ENCODE measurements around the gene VAV3. TPM values are rescaled to one million over a fixed set of nuclear protein-coding genes. Genes with fewer than 3 reads are reported as not detected.

Gene VAV3
- total RNA-seq, 1 experiment from 2014 or later = 0.57 TPM

DNA sequence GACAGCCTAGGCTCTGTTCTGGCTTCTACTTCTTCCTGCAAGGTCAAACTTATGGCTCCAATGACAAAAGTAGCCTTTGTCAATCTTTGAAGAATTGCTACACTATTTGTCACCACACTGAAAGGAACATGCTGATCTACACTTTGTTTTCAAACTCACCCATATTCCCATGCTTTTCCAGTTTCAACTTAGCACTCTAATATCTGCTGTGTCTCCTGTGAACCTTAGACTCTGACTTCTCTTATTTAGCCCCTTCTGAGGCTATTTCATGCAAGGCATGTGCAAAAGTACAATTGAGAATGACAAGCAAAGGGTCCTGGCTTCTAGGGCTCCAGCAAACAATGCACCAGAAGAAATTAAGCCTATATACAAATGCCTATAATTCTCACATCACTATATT is 374.9 kb downstream of the VAV3 start:
- H3K4me1 ChIP-seq = no peaks in the 10 kb centered on the region
- Mint-ChIP-seq H3K27me3 (ENCODE audit: insufficient read depth, unreplicated experiment) (no peaks in the 10 kb centered on the region), H3K9me3 (ENCODE audit: unreplicated experiment) (no peaks in the 10 kb centered on the region), H3K4me1 (ENCODE audit: low read depth, unreplicated experiment) (no peaks in the 10 kb centered on the region), H3K36me3 (ENCODE audit: insufficient read depth, unreplicated experiment) (no peaks in the 10 kb centered on the region), H3K27ac (ENCODE audit: unreplicated experiment) (no peak overlapping the region), H3K4me3 (ENCODE audit: unreplicated experiment) (no peak overlapping the region)
- intact Hi-C loops (cut with micrococcal nuclease; ENCODE audit: unreplicated experiment) = no loop called here
- no peak overlapping the region for H3K4me3 ChIP-seq (ENCODE audit: low read depth, low read length)
- CTCF ChIA-PET = no interaction called here
- H3K27me3 ChIP-seq (replicated peaks; ENCODE audit: control insufficient read depth, insufficient read depth, low read length) = no peaks in the 10 kb centered on the region
- DNase-seq = no peak
- no peaks in the 10 kb centered on the region for H3K9me3 ChIP-seq
- no TSS peak for BruUV-seq (replicated peaks)
- H3K36me3 ChIP-seq (ENCODE audit: control insufficient read depth, insufficient read depth, low read length) = no peaks in the 10 kb centered on the region
- POLR2A ChIA-PET = no interaction called here
- TF ChIP-seq, protein P1, sequence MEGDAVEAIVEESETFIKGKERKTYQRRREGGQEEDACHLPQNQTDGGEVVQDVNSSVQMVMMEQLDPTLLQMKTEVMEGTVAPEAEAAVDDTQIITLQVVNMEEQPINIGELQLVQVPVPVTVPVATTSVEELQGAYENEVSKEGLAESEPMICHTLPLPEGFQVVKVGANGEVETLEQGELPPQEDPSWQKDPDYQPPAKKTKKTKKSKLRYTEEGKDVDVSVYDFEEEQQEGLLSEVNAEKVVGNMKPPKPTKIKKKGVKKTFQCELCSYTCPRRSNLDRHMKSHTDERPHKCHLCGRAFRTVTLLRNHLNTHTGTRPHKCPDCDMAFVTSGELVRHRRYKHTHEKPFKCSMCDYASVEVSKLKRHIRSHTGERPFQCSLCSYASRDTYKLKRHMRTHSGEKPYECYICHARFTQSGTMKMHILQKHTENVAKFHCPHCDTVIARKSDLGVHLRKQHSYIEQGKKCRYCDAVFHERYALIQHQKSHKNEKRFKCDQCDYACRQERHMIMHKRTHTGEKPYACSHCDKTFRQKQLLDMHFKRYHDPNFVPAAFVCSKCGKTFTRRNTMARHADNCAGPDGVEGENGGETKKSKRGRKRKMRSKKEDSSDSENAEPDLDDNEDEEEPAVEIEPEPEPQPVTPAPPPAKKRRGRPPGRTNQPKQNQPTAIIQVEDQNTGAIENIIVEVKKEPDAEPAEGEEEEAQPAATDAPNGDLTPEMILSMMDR (IDR thresholded peaks at IDR 0.05; ENCODE audit: insufficient read depth in 1 of 2, low read depth in 1 of 2, low read length in 1 of 2, severe bottlenecking in 1 of 2, unreplicated experiment in 1 of 2) = no peak

DNA sequence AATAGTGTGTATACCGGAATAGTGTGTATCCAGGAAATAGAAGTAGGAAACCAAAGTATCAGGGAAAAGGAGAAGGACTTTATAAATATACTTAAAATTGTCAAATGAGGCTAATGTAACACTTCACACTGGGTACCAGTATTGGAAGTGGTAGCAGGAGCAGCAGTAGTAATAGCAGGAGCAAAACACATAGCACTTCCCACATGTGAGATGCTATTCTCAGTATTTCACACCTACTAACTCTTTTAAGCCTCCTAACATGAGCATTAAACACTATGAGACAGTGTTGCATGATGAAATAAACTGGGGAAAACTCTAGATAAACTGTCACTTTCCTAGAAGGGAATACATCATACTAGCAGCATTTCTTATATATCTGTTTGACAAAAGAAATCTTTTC is 376.7 kb downstream of the VAV3 start:
- Mint-ChIP-seq H3K9me3 (ENCODE audit: unreplicated experiment) (no peaks in the 10 kb centered on the region), H3K4me1 (ENCODE audit: low read depth, unreplicated experiment) (no peaks in the 10 kb centered on the region)

DNA sequence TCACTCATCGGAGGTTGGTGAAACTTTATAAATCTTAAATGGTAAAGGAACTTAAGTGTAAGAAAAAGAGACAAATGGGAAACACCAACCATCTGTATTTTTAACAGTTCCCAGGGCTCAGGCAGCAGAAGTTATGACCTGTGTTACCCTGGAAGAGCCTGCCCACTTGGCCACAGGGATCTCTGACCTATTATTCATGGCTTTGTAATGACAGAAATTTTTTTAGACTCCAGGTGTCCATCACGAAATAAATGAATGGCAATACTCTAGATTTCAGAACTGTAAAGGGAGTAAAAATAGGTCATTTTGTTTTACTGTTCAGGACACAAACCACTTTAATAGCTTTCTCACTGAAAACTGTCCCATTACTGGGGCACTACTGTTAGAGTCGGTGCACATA is 389.8 kb downstream of the VAV3 start:
- no peaks in the 10 kb centered on the region for H3K9me3 Mint-ChIP-seq (ENCODE audit: unreplicated experiment)
- ChIA-PET CTCF (no interaction called here), POLR2A (no interaction called here)
- BruUV-seq (replicated peaks) = no TSS peak
- H3K27ac Mint-ChIP-seq (ENCODE audit: unreplicated experiment) = no peak overlapping the region
- no peaks in the 10 kb centered on the region for H3K27me3 Mint-ChIP-seq (ENCODE audit: insufficient read depth, unreplicated experiment)
- intact Hi-C loops (cut with micrococcal nuclease; ENCODE audit: unreplicated experiment) = no loop called here
- peaks cover 10% of the 10 kb centered on the region for H3K4me1 Mint-ChIP-seq (ENCODE audit: low read depth, unreplicated experiment)
- H3K4me1 ChIP-seq = no peaks in the 10 kb centered on the region
- H3K36me3 Mint-ChIP-seq (ENCODE audit: insufficient read depth, unreplicated experiment) = no peaks in the 10 kb centered on the region
- no peak overlapping the region for H3K4me3 ChIP-seq (ENCODE audit: low read depth, low read length)
- no peaks in the 10 kb centered on the region for H3K27me3 ChIP-seq (replicated peaks; ENCODE audit: control insufficient read depth, insufficient read depth, low read length)
- no peaks in the 10 kb centered on the region for H3K9me3 ChIP-seq
- no peaks in the 10 kb centered on the region for H3K36me3 ChIP-seq (ENCODE audit: control insufficient read depth, insufficient read depth, low read length)
- DNase-seq = no peak
- no peak overlapping the region for H3K4me3 Mint-ChIP-seq (ENCODE audit: unreplicated experiment)
- TF ChIP-seq, protein P1 (IDR thresholded peaks at IDR 0.05; ENCODE audit: insufficient read depth in 1 of 2, low read depth in 1 of 2, low read length in 1 of 2, severe bottlenecking in 1 of 2, unreplicated experiment in 1 of 2) = no peak

More for the DNA sequence above, 376.7 kb downstream of the VAV3 start:
- Mint-ChIP-seq H3K27me3 (ENCODE audit: insufficient read depth, unreplicated experiment) (no peaks in the 10 kb centered on the region), H3K27ac (ENCODE audit: unreplicated experiment) (no peak overlapping the region), H3K4me3 (ENCODE audit: unreplicated experiment) (no peak overlapping the region), H3K36me3 (ENCODE audit: insufficient read depth, unreplicated experiment) (no peaks in the 10 kb centered on the region)
- Histone ChIP-seq H3K4me1 (no peaks in the 10 kb centered on the region), H3K4me3 (ENCODE audit: low read depth, low read length) (no peak overlapping the region), H3K27me3 (replicated peaks; ENCODE audit: control insufficient read depth, insufficient read depth, low read length) (no peaks in the 10 kb centered on the region), H3K9me3 (no peaks in the 10 kb centered on the region), H3K36me3 (ENCODE audit: control insufficient read depth, insufficient read depth, low read length) (no peaks in the 10 kb centered on the region)
- no TSS peak for BruUV-seq (replicated peaks)
- TF ChIP-seq, protein P1 (IDR thresholded peaks at IDR 0.05; ENCODE audit: insufficient read depth in 1 of 2, low read depth in 1 of 2, low read length in 1 of 2, severe bottlenecking in 1 of 2, unreplicated experiment in 1 of 2) = no peak
- intact Hi-C loops (cut with micrococcal nuclease; ENCODE audit: unreplicated experiment) = no loop called here
- ChIA-PET CTCF (no interaction called here), POLR2A (no interaction called here)
- no peak for DNase-seq

All from Caco-2 (cell line).